Activated CD4-positive, CD25-positive, alpha-beta regulatory T cell treated with anti-CD3 and anti-CD28 coated beads, Interleukin-2, amount 50 U/mL, for 16 hours (primary cell): ENCODE data around the gene DLL1.

Source experiments
- DNase-seq: peaks from one replicate; pipeline ENCODE4 v3.0.0-alpha.2; 2020; ENCODE audit warnings: low read depth, low spot score

The DLL1 gene

GRCh38 chr6:170233286-170234205, 57.3 kb downstream of the DLL1 start:
- no peak for DNase-seq
